CD4-positive, CD25-positive, alpha-beta regulatory T cell (primary cell): ENCODE results near the gene INPP4B. TPM values are rescaled to one million over a fixed set of nuclear protein-coding genes. Genes with fewer than 3 reads are reported as not detected.

Experiments
- ATAC-seq, 2 donors: fragments of 150-1000 bp; cut with Tn5 transposase; one replicate each; pipeline ENCODE4 v1.10.0; 2021; ENCODE audit warnings: low read depth in 2 of 2, moderate number of reproducible peaks in 2 of 2, moderate library complexity in 1 of 2
- DNase-seq, 3 donors: peaks; one replicate each; pipeline versions ENCODE4 v3.0.0 to v3.0.0-alpha.2; 2012 to 2022; ENCODE audit warnings: mixed read lengths in 1 of 3
- H3K27ac ChIP-seq: one replicate; pipeline ENCODE4 v1.7.0; 2013; ENCODE audit warnings: mild to moderate bottlenecking, low read length; ENCODE audit not compliant: insufficient read depth, poor library complexity, severe bottlenecking
- H3K27me3 ChIP-seq: one replicate; pipeline ENCODE4 v1.7.0; 2013; ENCODE audit warnings: low read length; ENCODE audit not compliant: control insufficient read depth, insufficient read depth
- H3K36me3 ChIP-seq: one replicate; pipeline ENCODE4 v1.7.0; 2013; ENCODE audit warnings: mild to moderate bottlenecking, low read length, moderate library complexity; ENCODE audit not compliant: control insufficient read depth, insufficient read depth
- H3K4me1 ChIP-seq: 2 replicates; pipeline ENCODE4 v1.7.0; 2013; ENCODE audit warnings: mild to moderate bottlenecking, low read length; ENCODE audit not compliant: insufficient read depth, control insufficient read depth, poor library complexity, severe bottlenecking
- H3K4me3 ChIP-seq: one replicate; pipeline ENCODE4 v1.7.0; 2013; ENCODE audit warnings: low read depth, mild to moderate bottlenecking, low read length, moderate library complexity
- H3K9me3 ChIP-seq, 2 experiments: 1 replicate in 1 of 2; 2 replicates in 1 of 2; pipeline ENCODE4 v1.7.0; 2013; ENCODE audit warnings: low read length in 2 of 2, mild to moderate bottlenecking in 1 of 2, moderate library complexity in 1 of 2; ENCODE audit not compliant: control insufficient read depth in 2 of 2
- H3K27ac Mint-ChIP-seq, 3 donors: one replicate each; pipeline ENCODE4 v1.8.0; 2020 to 2022; ENCODE audit warnings: mild to moderate bottlenecking in 3 of 3, mixed read lengths in 3 of 3, moderate library complexity in 2 of 3
- H3K27me3 Mint-ChIP-seq: one replicate; pipeline ENCODE4 v1.8.0; 2022; ENCODE audit warnings: mild to moderate bottlenecking, mixed read lengths
- H3K36me3 Mint-ChIP-seq: one replicate; pipeline ENCODE4 v1.8.0; 2020; ENCODE audit warnings: mixed read lengths
- H3K4me1 Mint-ChIP-seq, 4 donors: one replicate each; pipeline ENCODE4 v1.8.0; 2020 to 2022; ENCODE audit warnings: mixed read lengths in 4 of 4, mild to moderate bottlenecking in 1 of 4
- H3K4me3 Mint-ChIP-seq, 4 donors: one replicate each; pipeline ENCODE4 v1.8.0; 2020 to 2022; ENCODE audit warnings: mild to moderate bottlenecking in 4 of 4, mixed read lengths in 4 of 4, moderate library complexity in 3 of 4
- H3K9me3 Mint-ChIP-seq, 7 donors: one replicate each; pipeline ENCODE4 v1.8.0; 2020 to 2022; ENCODE audit warnings: mixed read lengths in 7 of 7, mild to moderate bottlenecking in 3 of 7, moderate library complexity in 2 of 7
- polyA plus RNA-seq, 4 donors: library from polyadenylated mRNA; unstranded; fragments of 300-500 nt; fragmentation: Illumina TruSeq; gene quantifications; one replicate each; pipeline ENCODE4 v1.2.3, GENCODE V29; 2021
- total RNA-seq: library from RNA; stranded (reverse); gene quantifications from one replicate; pipeline ENCODE4 v1.2.3, GENCODE V29; 2022

The INPP4B gene
- total and polyA plus RNA-seq, 5 donors from 2014 or later: 37.6 to 89.4 (median 44.6) TPM

DNA sequence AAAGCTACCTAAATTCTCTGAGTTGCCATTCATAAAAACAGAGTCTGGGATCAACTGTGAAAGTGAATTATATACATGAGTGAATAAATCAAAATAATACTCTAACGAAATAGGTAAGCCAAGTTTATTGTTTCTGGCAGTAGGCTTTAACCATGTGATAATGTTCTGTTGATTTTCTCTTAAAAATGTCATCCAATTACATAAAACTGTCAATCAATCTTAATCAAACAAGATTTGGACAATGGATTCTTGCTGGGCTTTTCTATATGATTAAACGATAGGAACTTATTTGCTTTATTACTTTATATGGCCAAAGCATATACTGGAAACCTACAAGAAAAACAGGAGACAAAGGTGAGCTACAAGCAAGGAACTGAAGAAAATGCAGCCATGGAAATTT lies 148.8 kb downstream of the INPP4B start:
- no peaks in the 10 kb centered on the region for H3K9me3 ChIP-seq
- ATAC-seq (no peak), DNase-seq (no peak)
- H3K27ac ChIP-seq: peak overlapping the region; percentile 64
- Mint-ChIP-seq H3K27me3 (no peaks in the 10 kb centered on the region), H3K27ac (peak overlapping the region; percentile 95 to 98 (median 96)), H3K9me3 (peaks cover 0 to 6% (median 2%) of the 10 kb centered on the region in 7 donors), H3K4me3 (peak overlapping the region in 3 of 4 donors; percentile 45 to 77 (median 48)), H3K36me3 (peaks cover 6% of the 10 kb centered on the region), H3K4me1 (peaks cover 28 to 78% (median 55%) of the 10 kb centered on the region in 4 donors)
- peak overlapping the region; percentile 52 for H3K4me3 ChIP-seq
- no peaks in the 10 kb centered on the region for H3K27me3 ChIP-seq
- H3K36me3 ChIP-seq: no peaks in the 10 kb centered on the region
- peaks cover 67% of the 10 kb centered on the region for H3K4me1 ChIP-seq

DNA sequence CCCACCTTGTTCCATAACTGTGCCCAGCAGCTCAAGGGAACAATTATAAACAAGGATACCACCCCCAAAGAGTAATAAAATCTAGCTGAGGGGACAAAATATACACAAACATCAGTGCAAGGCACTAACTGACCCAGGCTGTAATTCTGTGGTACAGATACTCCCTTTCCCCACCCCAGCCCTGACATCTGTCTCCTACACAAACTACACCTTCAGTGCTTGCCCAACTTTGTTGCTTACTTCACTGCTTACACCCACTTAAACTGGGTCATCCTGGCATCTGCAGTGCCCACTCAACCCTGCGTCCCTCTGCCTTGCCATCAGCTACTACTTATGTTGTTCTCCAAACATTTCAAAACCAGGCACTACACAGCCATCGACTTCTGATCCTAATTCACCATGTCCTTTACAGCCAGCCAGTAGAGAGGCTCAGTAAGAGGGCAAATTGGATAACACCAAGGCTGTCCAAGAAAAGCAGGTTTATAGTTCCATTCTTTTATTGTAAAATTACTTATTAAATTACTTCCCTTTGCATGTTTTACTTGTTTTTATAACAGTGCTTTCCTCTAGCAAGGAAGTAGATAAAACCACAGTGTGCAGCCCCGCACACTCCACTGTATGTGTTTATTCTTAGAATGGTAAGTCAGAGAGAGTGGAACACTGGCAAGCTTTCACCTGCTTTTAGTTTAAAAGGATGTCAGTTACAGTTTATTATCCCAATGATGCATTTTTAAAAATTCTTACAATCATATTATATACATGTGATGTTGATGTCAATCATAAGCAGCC lies 149.6 kb downstream of the INPP4B start:
- H3K4me1 Mint-ChIP-seq: peaks cover 28 to 80% (median 54%) of the 10 kb centered on the region in 4 donors
- peaks cover 0 to 6% (median 2%) of the 10 kb centered on the region in 7 donors for H3K9me3 Mint-ChIP-seq
- peak; percentile 74 to 79 for ATAC-seq
- H3K27ac Mint-ChIP-seq: peak overlapping the region; percentile 95 to 98 (median 96)
- Histone ChIP-seq H3K36me3 (no peaks in the 10 kb centered on the region), H3K4me3 (peak overlapping the region; percentile 52), H3K9me3 (no peaks in the 10 kb centered on the region), H3K4me1 (peaks cover 60% of the 10 kb centered on the region), H3K27me3 (no peaks in the 10 kb centered on the region), H3K27ac (peak overlapping the region; percentile 64)
- no peaks in the 10 kb centered on the region for H3K27me3 Mint-ChIP-seq
- peak in 2 of 3 donors; percentile 29 to 81 for DNase-seq
- peaks cover 7% of the 10 kb centered on the region for H3K36me3 Mint-ChIP-seq
- peak overlapping the region in 3 of 4 donors; percentile 48 to 77 (median 74) for H3K4me3 Mint-ChIP-seq

DNA sequence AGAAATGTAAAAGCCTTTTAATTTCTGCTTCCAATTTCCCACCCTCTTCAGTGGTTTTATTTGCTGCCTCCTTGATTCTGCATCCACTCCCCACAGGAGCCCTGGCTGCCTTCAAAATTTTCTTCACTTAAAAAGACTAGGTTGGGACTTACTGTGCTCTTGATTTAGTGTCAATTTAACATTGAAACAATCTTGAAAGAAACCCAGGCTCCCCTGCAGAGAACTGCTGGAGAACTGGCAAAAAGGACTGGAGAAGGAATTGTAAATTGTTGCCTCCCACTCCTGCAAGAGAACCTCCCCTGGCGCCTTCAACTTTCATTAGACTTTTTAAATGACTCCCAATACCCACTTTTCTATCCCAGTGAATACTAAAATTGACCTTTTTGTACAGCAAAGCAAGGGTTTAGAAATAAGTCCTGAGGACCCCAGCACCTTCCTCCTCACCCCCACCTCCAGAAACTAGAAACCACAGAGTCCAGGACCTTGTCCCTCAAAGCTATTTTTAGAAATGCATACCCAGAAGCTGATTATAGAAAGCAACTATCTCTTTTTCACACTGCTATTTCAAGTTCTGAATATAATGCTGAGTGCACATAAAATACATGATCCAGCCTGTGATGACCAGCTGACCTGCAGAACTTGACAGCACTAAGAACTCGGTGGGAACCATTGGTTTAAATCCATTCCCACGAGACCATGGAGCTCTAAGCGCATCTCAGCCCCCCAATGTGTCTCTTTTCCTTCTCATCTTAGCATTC lies 155.5 kb downstream of the INPP4B start:
- no peaks in the 10 kb centered on the region for H3K9me3 ChIP-seq
- peaks cover 4% of the 10 kb centered on the region for H3K4me1 ChIP-seq
- DNase-seq (no peak), ATAC-seq (no peak)
- H3K4me1 Mint-ChIP-seq: peaks cover 9 to 55% (median 12%) of the 10 kb centered on the region in 4 donors
- no peak overlapping the region for H3K4me3 ChIP-seq
- peak overlapping the region in 2 of 3 donors; percentile 33 to 62 for H3K27ac Mint-ChIP-seq
- no peak overlapping the region for H3K4me3 Mint-ChIP-seq
- no peaks in the 10 kb centered on the region for H3K36me3 ChIP-seq
- peaks cover 0 to 9% (median 5%) of the 10 kb centered on the region in 7 donors for H3K9me3 Mint-ChIP-seq
- no peak overlapping the region for H3K27ac ChIP-seq
- no peaks in the 10 kb centered on the region for H3K27me3 Mint-ChIP-seq
- no peaks in the 10 kb centered on the region for H3K27me3 ChIP-seq
- H3K36me3 Mint-ChIP-seq: peaks cover 12% of the 10 kb centered on the region

DNA sequence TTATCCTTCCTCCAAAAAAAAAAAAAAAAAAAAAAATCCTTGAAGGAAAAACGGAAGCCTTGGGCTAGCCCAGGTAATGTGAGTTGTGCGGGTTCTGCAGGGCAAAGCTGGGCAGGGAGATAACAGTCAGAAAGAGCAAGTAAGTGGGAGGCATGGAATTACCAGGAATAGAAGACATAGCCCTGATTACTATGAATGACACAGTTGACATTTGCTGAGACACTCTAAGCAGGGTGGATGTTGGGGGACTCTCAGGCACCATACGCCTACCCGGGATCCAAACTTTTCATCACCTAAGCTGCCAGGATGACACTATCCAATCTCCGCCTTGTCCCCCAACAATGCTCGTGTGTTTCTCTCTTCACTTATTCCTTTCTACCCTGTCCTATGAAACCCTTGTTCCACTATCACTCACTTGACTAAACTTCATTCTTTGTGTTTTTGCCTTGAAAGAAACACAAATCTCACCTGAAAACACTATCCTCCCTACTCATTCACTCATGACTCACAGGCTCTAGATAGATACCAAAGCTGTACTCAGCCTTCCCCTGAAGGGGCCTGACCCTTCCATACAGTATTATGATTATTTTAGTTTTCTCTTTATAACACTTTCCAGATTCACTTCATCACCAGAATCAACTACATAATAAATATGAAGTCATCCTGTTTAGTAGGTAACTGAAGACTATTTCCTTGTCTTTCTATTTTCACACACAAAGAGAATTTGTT lies 158.4 kb downstream of the INPP4B start:
- peaks cover 9 to 46% (median 15%) of the 10 kb centered on the region in 4 donors for H3K4me1 Mint-ChIP-seq
- H3K4me3 Mint-ChIP-seq: peak overlapping the region in 1 of 4 donors; percentile 35
- H3K27me3 Mint-ChIP-seq: no peaks in the 10 kb centered on the region

DNA sequence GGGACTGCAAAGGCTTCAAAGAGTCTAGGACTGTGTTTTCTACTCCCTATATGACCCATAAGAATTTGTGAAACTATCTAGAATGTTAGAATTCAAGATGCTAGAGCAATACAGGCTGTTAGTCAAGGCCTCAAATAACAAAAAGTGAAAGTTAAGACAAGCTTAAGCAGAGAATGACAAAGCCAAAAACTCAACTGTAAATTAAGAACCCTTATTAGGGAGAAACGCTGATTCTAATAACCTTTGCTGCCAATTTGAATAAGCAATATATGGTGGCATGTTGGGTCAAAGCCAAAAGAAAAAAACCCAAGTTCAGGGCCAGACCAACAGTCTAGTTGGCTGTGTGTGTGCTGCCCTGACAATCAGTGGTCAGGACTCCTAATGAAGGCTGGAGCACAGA lies 160.0 kb downstream of the INPP4B start:
- H3K36me3 Mint-ChIP-seq: peaks cover 8% of the 10 kb centered on the region

More for the DNA sequence above, 158.4 kb downstream of the INPP4B start:
- H3K4me3 ChIP-seq: no peak overlapping the region
- H3K36me3 Mint-ChIP-seq: peaks cover 12% of the 10 kb centered on the region
- peak in 1 of 2 donors; percentile 39 for ATAC-seq
- peak overlapping the region in 2 of 3 donors; percentile 2 to 85 for H3K27ac Mint-ChIP-seq
- no peaks in the 10 kb centered on the region for H3K36me3 ChIP-seq
- DNase-seq: peak in 1 of 3 donors; percentile 2
- H3K4me1 ChIP-seq: peaks cover 3% of the 10 kb centered on the region
- H3K9me3 Mint-ChIP-seq: peaks cover 0 to 12% (median 5%) of the 10 kb centered on the region in 7 donors
- no peaks in the 10 kb centered on the region for H3K27me3 ChIP-seq
- no peaks in the 10 kb centered on the region for H3K9me3 ChIP-seq
- H3K27ac ChIP-seq: no peak overlapping the region

DNA sequence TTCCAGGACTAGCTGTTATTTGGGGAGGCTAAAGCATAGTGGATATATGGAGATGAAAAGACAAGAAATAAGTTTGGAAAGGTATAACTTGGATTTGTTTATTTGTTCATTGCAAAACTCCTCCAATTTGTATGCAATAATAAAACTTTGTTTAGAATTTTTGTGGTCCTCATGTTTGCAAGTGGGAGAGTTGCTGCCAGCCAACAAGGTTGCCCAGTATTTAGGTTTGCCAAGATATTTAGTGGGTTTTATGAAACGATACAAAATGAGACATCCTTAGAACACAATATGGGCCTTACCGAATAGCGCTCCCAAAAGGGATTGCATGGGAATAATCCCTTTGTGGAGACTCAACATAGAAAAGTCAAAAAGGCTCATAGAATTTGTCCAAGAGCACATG lies 162.1 kb downstream of the INPP4B start:
- Histone ChIP-seq H3K4me1 (no peaks in the 10 kb centered on the region), H3K27me3 (no peaks in the 10 kb centered on the region), H3K9me3 (no peaks in the 10 kb centered on the region), H3K4me3 (no peak overlapping the region), H3K27ac (no peak overlapping the region), H3K36me3 (no peaks in the 10 kb centered on the region)
- Mint-ChIP-seq H3K27ac (no peak overlapping the region), H3K4me3 (no peak overlapping the region), H3K4me1 (peaks cover 9 to 22% (median 13%) of the 10 kb centered on the region in 4 donors), H3K9me3 (peaks cover 1 to 12% (median 2%) of the 10 kb centered on the region in 7 donors), H3K36me3 (peaks cover 8% of the 10 kb centered on the region), H3K27me3 (no peaks in the 10 kb centered on the region)
- ATAC-seq (no peak), DNase-seq (no peak)

More for the DNA sequence above, 160.0 kb downstream of the INPP4B start:
- no peak overlapping the region for H3K4me3 ChIP-seq
- no peaks in the 10 kb centered on the region for H3K36me3 ChIP-seq
- DNase-seq (no peak), ATAC-seq (no peak)
- H3K27me3 ChIP-seq: no peaks in the 10 kb centered on the region
- H3K27ac Mint-ChIP-seq: no peak overlapping the region
- no peak overlapping the region for H3K4me3 Mint-ChIP-seq
- H3K9me3 ChIP-seq: no peaks in the 10 kb centered on the region
- H3K4me1 Mint-ChIP-seq: peaks cover 9 to 34% (median 13%) of the 10 kb centered on the region in 4 donors
- no peaks in the 10 kb centered on the region for H3K27me3 Mint-ChIP-seq
- peaks cover 3% of the 10 kb centered on the region for H3K4me1 ChIP-seq
- H3K9me3 Mint-ChIP-seq: peaks cover 2 to 12% (median 5%) of the 10 kb centered on the region in 7 donors
- no peak overlapping the region for H3K27ac ChIP-seq

DNA sequence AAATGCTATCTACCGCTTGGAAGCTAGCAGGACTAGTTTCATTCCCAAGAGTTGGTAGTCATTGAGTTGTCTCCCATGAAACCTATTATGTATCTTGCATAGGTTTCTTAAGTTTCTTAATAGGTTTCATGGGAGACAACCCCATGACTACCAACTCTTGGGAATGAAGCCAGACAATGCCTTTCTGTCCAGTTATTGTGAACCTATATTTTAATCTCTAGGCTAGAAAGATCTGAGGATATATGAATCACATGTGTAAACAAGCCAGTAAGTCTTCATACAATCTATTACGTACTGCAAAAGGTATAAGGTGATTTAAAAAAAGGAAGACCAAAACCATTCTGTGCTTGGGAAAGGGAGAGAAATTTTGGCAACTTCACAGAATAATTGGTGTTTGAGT lies 162.6 kb downstream of the INPP4B start:
- no peaks in the 10 kb centered on the region for H3K4me1 ChIP-seq
- Mint-ChIP-seq H3K4me1 (peaks cover 9 to 24% (median 14%) of the 10 kb centered on the region in 4 donors), H3K4me3 (no peak overlapping the region), H3K27ac (no peak overlapping the region), H3K36me3 (peaks cover 8% of the 10 kb centered on the region), H3K27me3 (no peaks in the 10 kb centered on the region), H3K9me3 (peaks cover 0 to 12% (median 2%) of the 10 kb centered on the region in 7 donors)
- no peak for DNase-seq
- no peaks in the 10 kb centered on the region for H3K9me3 ChIP-seq
- ATAC-seq: no peak
- no peaks in the 10 kb centered on the region for H3K27me3 ChIP-seq
- no peaks in the 10 kb centered on the region for H3K36me3 ChIP-seq
- no peak overlapping the region for H3K27ac ChIP-seq
- H3K4me3 ChIP-seq: no peak overlapping the region
